Vagina (tissue), 2 donors: ENCODE measurements around the gene AOX1.
"Not testable (repeated sequence)": the region's sequence is repeated elsewhere in the genome, so short reads cannot be mapped to it uniquely, and the experiment has no call there.

Source experiments
- CTCF ChIP-seq, 3 experiments: fragments of 450-650 bp in 2 of 3; fragments of 200-600 bp in 1 of 3; sonication (generic) in 1 of 3; IDR thresholded peaks; one replicate each; pipeline ENCODE4 v1.5.1; 2017 to 2019; ENCODE audit warnings: antibody characterized with exemption in 3 of 3, mild to moderate bottlenecking in 2 of 3, moderate library complexity in 2 of 3
- POLR2AphosphoS5 ChIP-seq, 2 donors: sonication (generic); formaldehyde crosslinking; IDR thresholded peaks; one replicate each; pipeline ENCODE4 v1.9.0; 2017; ENCODE audit warnings: antibody characterized with exemption in 2 of 2, mild to moderate bottlenecking in 2 of 2, low read depth in 1 of 2; ENCODE audit not compliant: insufficient read depth in 1 of 2

GRCh38 chr2:200648518-200649281, 62.9 kb downstream of the AOX1 start:
- TF ChIP-seq CTCF (IDR thresholded peaks at IDR 0.05); POLR2AphosphoS5 (IDR thresholded peaks at IDR 0.05; ENCODE audit: insufficient read depth in 1 of 2, low read depth in 1 of 2): not testable (repeated sequence)
